ENCODE measurements around the gene CYB561.

GRCh38 chr17:63490329-63490728 lies 44.2 kb upstream of the CYB561 start:
- no peak for TF ChIP-seq CTCF (IDR thresholded peaks at IDR 0.05; ENCODE audit: low read depth, low read length)
- no peak for TF ChIP-seq EZH2phosphoT487 (IDR thresholded peaks at IDR 0.05; ENCODE audit: low read depth)

All from OCI-LY3 (cell line).